ENCODE results near the gene MGRN1.

DNA sequence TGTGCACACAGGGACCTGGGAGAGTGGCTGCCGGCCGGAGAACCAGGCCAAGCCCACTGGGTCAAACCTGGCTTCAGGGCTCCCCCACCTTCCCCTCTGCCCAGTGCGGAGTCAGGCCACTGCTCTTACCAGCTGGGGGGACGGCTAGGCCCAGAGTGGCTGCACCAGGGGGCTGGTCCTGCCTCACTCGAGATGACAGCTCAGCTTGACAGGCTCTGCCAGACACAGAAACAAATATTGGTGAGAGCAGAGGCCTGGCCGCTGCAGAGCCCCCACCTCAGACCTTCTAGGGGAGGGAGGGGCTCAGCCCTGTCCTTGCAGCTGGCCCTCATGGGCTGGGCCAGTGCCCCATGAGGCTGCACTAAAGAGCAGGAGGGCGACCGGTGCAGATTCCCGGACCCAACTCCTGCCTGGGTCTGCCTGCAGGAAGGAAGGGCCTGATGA lies 73.2 kb downstream of the MGRN1 start:
- no peak for TF ChIP-seq EP300 (IDR thresholded peaks at IDR 0.05)
- TF ChIP-seq, protein P1, sequence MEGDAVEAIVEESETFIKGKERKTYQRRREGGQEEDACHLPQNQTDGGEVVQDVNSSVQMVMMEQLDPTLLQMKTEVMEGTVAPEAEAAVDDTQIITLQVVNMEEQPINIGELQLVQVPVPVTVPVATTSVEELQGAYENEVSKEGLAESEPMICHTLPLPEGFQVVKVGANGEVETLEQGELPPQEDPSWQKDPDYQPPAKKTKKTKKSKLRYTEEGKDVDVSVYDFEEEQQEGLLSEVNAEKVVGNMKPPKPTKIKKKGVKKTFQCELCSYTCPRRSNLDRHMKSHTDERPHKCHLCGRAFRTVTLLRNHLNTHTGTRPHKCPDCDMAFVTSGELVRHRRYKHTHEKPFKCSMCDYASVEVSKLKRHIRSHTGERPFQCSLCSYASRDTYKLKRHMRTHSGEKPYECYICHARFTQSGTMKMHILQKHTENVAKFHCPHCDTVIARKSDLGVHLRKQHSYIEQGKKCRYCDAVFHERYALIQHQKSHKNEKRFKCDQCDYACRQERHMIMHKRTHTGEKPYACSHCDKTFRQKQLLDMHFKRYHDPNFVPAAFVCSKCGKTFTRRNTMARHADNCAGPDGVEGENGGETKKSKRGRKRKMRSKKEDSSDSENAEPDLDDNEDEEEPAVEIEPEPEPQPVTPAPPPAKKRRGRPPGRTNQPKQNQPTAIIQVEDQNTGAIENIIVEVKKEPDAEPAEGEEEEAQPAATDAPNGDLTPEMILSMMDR (IDR thresholded peaks at IDR 0.05) = no peak
- no peak for TF ChIP-seq POLR2A (IDR thresholded peaks at IDR 0.05)
- TF ChIP-seq POLR2AphosphoS5 (IDR thresholded peaks at IDR 0.05) = no peak
